GM12801 (cell line): ENCODE results near the gene PKIB.

Source experiments
- CTCF ChIP-seq: IDR thresholded peaks from one replicate; pipeline ENCODE4 v1.5.1; 2011; ENCODE audit warnings: control low read depth; ENCODE audit not compliant: insufficient read length; ENCODE audit errors: extremely low read depth

Gene PKIB

GRCh38 chr6:122569230-122569771 lies 40.9 kb upstream of the PKIB start:
- TF ChIP-seq CTCF, result no peak

- no peak for TF ChIP-seq CTCF
Measured at GRCh38 chr6:122571888-122572287, 38.3 kb upstream of the PKIB start.

DNA sequence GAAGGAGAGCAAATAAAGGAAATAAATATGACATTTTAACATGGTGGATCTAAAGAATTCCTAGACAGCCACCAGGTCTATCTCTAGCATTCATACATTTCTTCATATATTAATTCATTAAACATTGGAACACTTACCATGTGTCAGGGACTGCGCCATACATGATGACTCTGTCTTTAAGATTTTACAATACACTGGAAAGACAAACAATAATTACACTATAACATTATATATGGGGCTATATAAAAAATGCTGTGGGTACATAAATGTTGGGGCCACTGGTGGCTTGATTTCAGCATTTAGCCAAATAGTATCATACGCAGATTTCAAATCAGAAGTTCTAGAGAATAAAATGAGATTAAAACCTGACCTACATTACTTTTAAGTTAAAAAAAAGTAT lies 33.3 kb upstream of the PKIB start:
- no peak for TF ChIP-seq CTCF

GRCh38 chr6:122578961-122579360 lies 31.2 kb upstream of the PKIB start:
- no peak for TF ChIP-seq CTCF

DNA sequence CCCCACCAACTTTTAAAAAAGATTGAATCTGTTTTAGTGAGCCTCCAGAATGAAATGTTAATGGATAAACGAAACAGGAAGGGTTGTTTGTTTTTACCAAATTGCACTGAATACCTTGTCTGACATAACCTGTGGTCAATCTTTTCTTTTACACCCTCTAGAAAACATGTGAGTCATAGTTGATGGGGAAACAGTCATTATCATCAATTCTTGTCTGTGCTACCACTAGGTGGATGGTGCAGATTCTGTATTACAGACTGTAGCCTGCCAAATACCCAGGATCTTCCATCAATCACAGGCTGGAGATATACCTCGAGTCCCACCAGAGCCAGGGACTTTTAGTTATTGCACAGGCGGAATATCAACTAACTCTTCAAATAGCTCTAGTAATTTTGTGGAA lies 29.5 kb upstream of the PKIB start:
- TF ChIP-seq CTCF, result no peak

GRCh38 chr6:122589115-122589514 lies 21.1 kb upstream of the PKIB start:
- no peak for TF ChIP-seq CTCF

- TF ChIP-seq CTCF, result no peak
Measured at GRCh38 chr6:122604676-122605075, 5.5 kb upstream of the PKIB start.
